MCF 10A (cell line): ENCODE results near the gene RASGEF1C. TPM values are rescaled to one million over a fixed set of nuclear protein-coding genes. Genes with fewer than 3 reads are reported as not detected.

Experiments used
- BruUV-seq: library from RNA; stranded (reverse); fragments of 400-500 nt; replicated peaks from 2 replicates; lab custom pipeline; 2021; lab: Mats Ljungman, UMichigan
- CTCF ChIA-PET: fragments of 300-600 bp; sonication (Branson Sonifier 250); formaldehyde crosslinking; extraction: SDS; loops from one replicate; lab custom pipeline; 2021; ENCODE audit warnings: antibody characterized with exemption, inconsistent platforms; lab: Yijun Ruan, JAX
- POLR2A ChIA-PET: fragments of 300-600, 350-650 bp; sonication (Branson Sonifier 250); formaldehyde crosslinking; extraction: SDS; loops from one replicate; lab custom pipeline; 2020; ENCODE audit warnings: antibody characterized with exemption, inconsistent platforms; lab: Yijun Ruan, JAX
- DNase-seq: peaks from one replicate; pipeline ENCODE4 v3.0.0-alpha.2; 2018; ENCODE audit not compliant: unreplicated experiment
- H3K27ac Mint-ChIP-seq: one replicate; pipeline ENCODE4 v1.8.0; 2022; ENCODE audit warnings: mild to moderate bottlenecking, low read depth, mixed read lengths; ENCODE audit not compliant: unreplicated experiment
- H3K27me3 Mint-ChIP-seq: one replicate; pipeline ENCODE4 v1.8.0; 2022; ENCODE audit warnings: mixed read lengths; ENCODE audit not compliant: insufficient read depth, unreplicated experiment
- H3K36me3 Mint-ChIP-seq: one replicate; pipeline ENCODE4 v1.8.0; 2022; ENCODE audit warnings: mild to moderate bottlenecking, moderate library complexity, mixed read lengths; ENCODE audit not compliant: insufficient read depth, unreplicated experiment
- H3K4me1 Mint-ChIP-seq: one replicate; pipeline ENCODE4 v1.8.0; 2022; ENCODE audit warnings: mixed read lengths; ENCODE audit not compliant: insufficient read depth, unreplicated experiment
- H3K4me3 Mint-ChIP-seq: one replicate; pipeline ENCODE4 v1.8.0; 2022; ENCODE audit warnings: mild to moderate bottlenecking, moderate library complexity, mixed read lengths; ENCODE audit not compliant: unreplicated experiment
- H3K9me3 Mint-ChIP-seq: one replicate; pipeline ENCODE4 v1.8.0; 2022; ENCODE audit warnings: mixed read lengths; ENCODE audit not compliant: unreplicated experiment
- intact Hi-C: fragments of 100-400 bp; cut with micrococcal nuclease; formaldehyde crosslinking; loops from 2 replicates; pipeline ENCODE4 v1.14.1; 2022
- total RNA-seq: library from RNA; stranded (reverse); gene quantifications from 2 replicates; pipeline ENCODE4 v1.2.3, GENCODE V29; 2022
- TF ChIP-seq, protein P1 (sequence below): fragments of 200-600 bp; IDR thresholded peaks from one replicate; pipeline ENCODE4 v1.8.0; 2022; ENCODE audit warnings: antibody characterized with exemption, mild to moderate bottlenecking; ENCODE audit not compliant: unreplicated experiment

The RASGEF1C gene
- total RNA-seq, 1 experiment from 2014 or later = not detected

DNA sequence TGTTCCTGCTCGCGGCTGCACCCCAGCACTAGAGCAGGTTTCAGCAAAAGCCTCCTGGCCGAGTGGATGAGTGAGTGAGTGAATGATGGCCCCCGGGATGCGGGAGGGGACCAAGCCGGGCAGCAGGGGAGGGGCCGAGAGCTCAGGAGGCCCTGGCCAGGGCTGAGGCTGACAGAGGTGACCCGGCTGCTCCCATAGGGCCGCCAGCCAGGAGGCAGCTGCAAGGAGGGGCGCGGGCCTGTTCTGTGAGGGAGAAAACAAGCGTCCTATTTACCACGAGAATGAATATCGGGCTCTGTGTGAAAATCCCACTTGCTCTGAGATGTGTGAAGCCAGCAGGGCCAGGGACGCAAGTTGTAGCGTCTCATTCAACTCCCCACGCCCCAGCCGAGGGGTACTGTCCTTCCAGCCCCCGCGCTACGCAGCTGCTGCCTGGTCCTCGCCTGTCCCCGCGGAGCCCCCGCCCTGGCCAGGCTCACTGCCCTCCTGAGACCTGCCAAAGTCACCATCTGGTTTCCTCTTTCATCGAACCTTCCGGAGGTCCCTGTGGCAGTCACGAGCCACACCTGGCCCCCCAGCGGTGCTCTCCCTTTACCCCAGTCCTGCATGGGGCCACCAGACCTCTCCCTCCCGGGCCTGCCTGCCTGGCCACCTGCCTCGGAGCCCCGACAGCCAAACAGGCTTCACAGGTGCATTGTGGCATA, 38.8 kb downstream of the RASGEF1C start:
- Mint-ChIP-seq H3K36me3 (no peaks in the 10 kb centered on the region), H3K4me3 (no peak overlapping the region), H3K27ac (no peak overlapping the region), H3K27me3 (peaks cover 20% of the 10 kb centered on the region), H3K4me1 (no peaks in the 10 kb centered on the region), H3K9me3 (no peaks in the 10 kb centered on the region)
- CTCF ChIA-PET = no interaction called here
- POLR2A ChIA-PET = no interaction called here
- TF ChIP-seq, protein P1, sequence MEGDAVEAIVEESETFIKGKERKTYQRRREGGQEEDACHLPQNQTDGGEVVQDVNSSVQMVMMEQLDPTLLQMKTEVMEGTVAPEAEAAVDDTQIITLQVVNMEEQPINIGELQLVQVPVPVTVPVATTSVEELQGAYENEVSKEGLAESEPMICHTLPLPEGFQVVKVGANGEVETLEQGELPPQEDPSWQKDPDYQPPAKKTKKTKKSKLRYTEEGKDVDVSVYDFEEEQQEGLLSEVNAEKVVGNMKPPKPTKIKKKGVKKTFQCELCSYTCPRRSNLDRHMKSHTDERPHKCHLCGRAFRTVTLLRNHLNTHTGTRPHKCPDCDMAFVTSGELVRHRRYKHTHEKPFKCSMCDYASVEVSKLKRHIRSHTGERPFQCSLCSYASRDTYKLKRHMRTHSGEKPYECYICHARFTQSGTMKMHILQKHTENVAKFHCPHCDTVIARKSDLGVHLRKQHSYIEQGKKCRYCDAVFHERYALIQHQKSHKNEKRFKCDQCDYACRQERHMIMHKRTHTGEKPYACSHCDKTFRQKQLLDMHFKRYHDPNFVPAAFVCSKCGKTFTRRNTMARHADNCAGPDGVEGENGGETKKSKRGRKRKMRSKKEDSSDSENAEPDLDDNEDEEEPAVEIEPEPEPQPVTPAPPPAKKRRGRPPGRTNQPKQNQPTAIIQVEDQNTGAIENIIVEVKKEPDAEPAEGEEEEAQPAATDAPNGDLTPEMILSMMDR = no peak
- intact Hi-C loops = no loop called here
- no TSS peak for BruUV-seq
- no peak for DNase-seq

DNA sequence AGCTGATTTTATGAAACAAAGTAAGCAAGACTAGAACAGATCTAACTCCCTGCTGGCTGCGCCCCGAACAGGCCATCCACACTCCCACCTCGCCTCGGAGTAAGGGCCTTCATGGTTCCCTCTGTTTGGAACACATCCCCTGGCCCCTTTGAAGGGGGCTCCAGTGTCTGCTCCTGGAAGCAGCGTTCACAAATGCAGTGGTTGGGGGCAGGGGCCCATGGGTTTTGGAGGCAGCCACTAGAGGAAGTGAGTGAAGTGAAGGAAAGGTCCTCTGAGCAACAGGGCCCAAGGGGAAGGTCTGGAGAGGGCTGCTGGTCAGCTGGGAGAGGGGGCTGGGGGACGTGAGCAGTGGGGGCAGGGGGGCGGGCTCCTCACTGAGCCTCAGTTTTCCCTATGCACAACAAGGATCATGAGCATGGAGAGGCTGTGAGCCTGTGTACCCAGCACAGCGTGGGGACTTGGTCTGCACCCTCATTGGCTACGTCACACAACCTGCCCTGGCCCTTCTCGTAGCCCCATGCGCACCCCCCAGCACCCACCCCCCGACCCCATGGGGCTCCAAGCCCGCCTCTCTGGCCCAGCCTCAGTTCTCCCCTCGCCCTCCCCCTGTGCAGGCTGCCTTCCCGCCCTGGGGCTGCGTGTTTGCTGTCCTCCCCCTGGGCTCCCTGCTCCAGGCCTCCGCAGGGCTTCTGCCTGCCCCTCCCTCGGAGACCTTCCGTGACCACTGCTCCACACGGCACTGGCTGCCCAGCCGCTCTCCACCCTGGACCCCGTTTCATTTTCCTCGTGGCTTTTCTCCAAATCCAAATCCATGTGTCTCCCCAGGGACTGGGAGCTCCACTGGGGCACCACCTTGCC, 39.5 kb downstream of the RASGEF1C start:
- no TSS peak for BruUV-seq
- no peaks in the 10 kb centered on the region for H3K36me3 Mint-ChIP-seq
- H3K27ac Mint-ChIP-seq = no peak overlapping the region
- TF ChIP-seq, protein P1 = no peak
- intact Hi-C loops = no loop called here
- DNase-seq = no peak
- CTCF ChIA-PET = interaction anchor here (1.0 kb wide), 1 partner anchor 13 kb away, joined by 3 read pairs; no protein-coding TSS in a partner anchor
- peaks cover 28% of the 10 kb centered on the region for H3K27me3 Mint-ChIP-seq
- H3K4me3 Mint-ChIP-seq = no peak overlapping the region
- no peaks in the 10 kb centered on the region for H3K4me1 Mint-ChIP-seq
- POLR2A ChIA-PET = no interaction called here
- no peaks in the 10 kb centered on the region for H3K9me3 Mint-ChIP-seq

DNA sequence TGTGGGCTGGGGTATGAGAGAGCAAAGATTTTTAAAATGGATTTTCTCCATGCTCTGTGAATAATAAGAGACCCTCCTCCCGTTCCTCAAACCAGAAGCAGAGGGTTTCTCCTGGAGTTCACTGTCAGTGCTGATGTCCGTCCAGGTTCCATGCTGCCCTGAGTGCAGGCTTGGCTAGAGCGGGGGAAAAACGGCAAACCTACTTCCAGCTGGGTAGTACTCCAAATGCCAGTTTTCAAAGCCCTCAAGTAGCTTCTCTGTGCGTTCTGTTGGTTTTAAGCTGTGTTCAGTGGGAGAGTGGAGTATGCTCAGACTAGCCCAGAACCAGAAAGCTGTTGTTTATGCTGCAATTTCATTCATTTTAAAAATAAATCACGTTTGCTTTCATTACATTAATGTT, 40.3 kb downstream of the RASGEF1C start:
- H3K4me3 Mint-ChIP-seq = no peak overlapping the region
- TF ChIP-seq, protein P1 = no peak
- no peaks in the 10 kb centered on the region for H3K4me1 Mint-ChIP-seq
- POLR2A ChIA-PET = interaction anchor here (0.8 kb wide), 1 partner anchor 23 kb away, joined by 3 read pairs; no protein-coding TSS in a partner anchor
- BruUV-seq = no TSS peak
- CTCF ChIA-PET = interaction anchor here (1.0 kb wide), 1 partner anchor 12 kb away, joined by 3 read pairs; no protein-coding TSS in a partner anchor
- H3K36me3 Mint-ChIP-seq = no peaks in the 10 kb centered on the region
- peaks cover 35% of the 10 kb centered on the region for H3K27me3 Mint-ChIP-seq
- no peaks in the 10 kb centered on the region for H3K9me3 Mint-ChIP-seq
- no peak for DNase-seq
- no peak overlapping the region for H3K27ac Mint-ChIP-seq
- intact Hi-C loops = no loop called here

- TF ChIP-seq, protein P1 = no peak
- DNase-seq = no peak
- BruUV-seq = no TSS peak
- POLR2A ChIA-PET = interaction anchor here (0.6 to 0.7 kb wide), 2 partner anchors 460 to 1060 kb away, joined by 3 read pairs; no protein-coding TSS in a partner anchor
- no peaks in the 10 kb centered on the region for H3K4me1 Mint-ChIP-seq
- peaks cover 44% of the 10 kb centered on the region for H3K27me3 Mint-ChIP-seq
- H3K9me3 Mint-ChIP-seq = no peaks in the 10 kb centered on the region
- H3K4me3 Mint-ChIP-seq = no peak overlapping the region
- intact Hi-C loops = no loop called here
- H3K36me3 Mint-ChIP-seq = no peaks in the 10 kb centered on the region
- H3K27ac Mint-ChIP-seq = no peak overlapping the region
- CTCF ChIA-PET = interaction anchor here (0.6 kb wide), 1 partner anchor 188 kb away, joined by 5 read pairs; no protein-coding TSS in a partner anchor
Observed at GRCh38 chr5:180166176-180166575, 42.8 kb downstream of the RASGEF1C start.
